Myocyte (in vitro differentiated cells): ENCODE results near the gene NCAPD3. TPM values are rescaled to one million over a fixed set of nuclear protein-coding genes. Genes with fewer than 3 reads are reported as not detected.
"Not testable (repeated sequence)": the region's sequence is repeated elsewhere in the genome, so short reads cannot be mapped to it uniquely, and the experiment has no call there.

ENCODE experiments used
- DNase-seq: peaks from one replicate; pipeline ENCODE4 v3.0.0-alpha.2; 2012; ENCODE audit warnings: low read depth
- polyA plus RNA-seq: library from polyadenylated mRNA; unstranded; fragments of >200 nt; gene quantifications from one replicate; pipeline ENCODE4 v1.2.1, GENCODE V29; 2012; ENCODE audit warnings: missing spikeins
- total RNA-seq: library from RNA; depleted of rRNA; stranded (reverse); fragments of >200 nt; gene quantifications from 2 replicates; pipeline ENCODE4 v1.2.3, GENCODE V29; 2014

Gene NCAPD3
- 13.9 and 14.0 TPM in 2 replicates for total RNA-seq
- 13.1 TPM for polyA plus RNA-seq

- peak; percentile 98 for DNase-seq
Observed at GRCh38 chr11:134223836-134224709, at the start of gene NCAPD3, which contains the start of gene VPS26B. TSS of gene NCAPD3 (minus strand) at chr11:134223967. CDS start at chr11:134223926, 41 bp downstream. TSS of gene VPS26B (plus strand) at chr11:134224671. CDS start at chr11:134225123, 452 bp downstream.

GRCh38 chr11:134273317-134273712, 49.5 kb upstream of the NCAPD3 start:
- DNase-seq, result no peak

GRCh38 chr11:134272381-134273316, 48.9 kb upstream of the NCAPD3 start:
- peak; percentile 14 for DNase-seq

GRCh38 chr11:134271978-134272377, 48.2 kb upstream of the NCAPD3 start:
- no peak for DNase-seq

DNA sequence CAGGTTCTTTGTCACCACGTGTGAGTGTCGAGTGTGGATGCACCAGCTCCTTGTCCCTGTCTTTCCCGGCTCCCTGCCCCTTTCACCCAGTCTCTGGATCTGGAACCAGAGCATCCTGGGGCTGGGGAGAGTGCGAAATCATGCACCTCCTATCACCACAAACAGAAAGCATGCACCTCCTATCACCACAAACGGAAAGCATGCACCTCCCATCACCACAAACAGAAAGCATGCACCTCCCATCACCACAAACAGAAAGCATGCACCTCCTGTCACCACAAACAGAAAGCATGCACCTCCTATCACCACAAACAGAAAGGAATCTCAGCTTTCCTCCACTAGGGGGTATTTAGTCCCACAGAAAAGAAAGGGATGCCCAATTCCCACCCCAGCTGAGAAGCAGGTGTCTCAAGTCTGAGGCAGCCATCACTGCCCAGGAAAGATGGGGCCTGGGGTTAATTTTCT, 46.5 kb upstream of the NCAPD3 start:
- peak; percentile 64 for DNase-seq

GRCh38 chr11:134267966-134268365, 44.2 kb upstream of the NCAPD3 start:
- DNase-seq, result no peak

DNA sequence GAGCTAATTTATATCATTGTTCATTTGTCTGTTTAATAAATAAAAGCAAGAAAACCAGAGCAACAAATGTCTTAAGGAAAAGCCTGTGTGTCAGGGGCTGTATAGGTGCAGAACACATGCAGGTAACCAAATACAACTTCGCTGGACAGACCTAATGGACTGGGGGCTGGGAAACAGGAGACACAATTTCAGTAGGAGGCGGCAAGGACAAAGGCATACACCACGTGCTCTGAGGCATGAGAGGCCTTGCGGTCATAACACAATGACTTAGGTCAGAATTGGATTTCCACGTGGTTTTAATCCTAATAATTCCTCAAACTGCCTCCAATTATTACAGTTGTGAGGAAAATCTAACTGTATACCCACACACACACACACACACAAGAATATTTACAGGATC, 43.7 kb upstream of the NCAPD3 start:
- no peak for DNase-seq

DNA sequence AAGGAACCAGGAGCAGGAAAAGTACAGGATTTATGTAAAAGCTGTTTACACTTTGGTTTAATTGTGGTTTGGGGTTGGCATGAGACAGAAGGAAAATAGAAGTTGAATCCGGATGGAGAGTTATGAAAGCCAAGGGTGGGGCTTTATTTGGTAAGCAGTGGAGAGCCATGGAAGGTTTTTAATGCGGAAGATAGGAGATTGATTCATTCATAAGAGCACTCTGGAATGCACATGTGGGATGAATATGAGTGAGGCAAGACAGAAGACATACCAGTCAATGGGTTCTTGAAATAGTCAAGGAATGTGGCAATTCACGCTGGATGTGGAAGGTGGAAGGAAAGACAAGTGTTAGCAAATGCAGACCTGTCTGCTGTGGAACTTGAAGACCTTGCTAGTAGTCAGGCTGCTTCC, 43.1 kb upstream of the NCAPD3 start:
- peak; percentile 67 for DNase-seq

DNA sequence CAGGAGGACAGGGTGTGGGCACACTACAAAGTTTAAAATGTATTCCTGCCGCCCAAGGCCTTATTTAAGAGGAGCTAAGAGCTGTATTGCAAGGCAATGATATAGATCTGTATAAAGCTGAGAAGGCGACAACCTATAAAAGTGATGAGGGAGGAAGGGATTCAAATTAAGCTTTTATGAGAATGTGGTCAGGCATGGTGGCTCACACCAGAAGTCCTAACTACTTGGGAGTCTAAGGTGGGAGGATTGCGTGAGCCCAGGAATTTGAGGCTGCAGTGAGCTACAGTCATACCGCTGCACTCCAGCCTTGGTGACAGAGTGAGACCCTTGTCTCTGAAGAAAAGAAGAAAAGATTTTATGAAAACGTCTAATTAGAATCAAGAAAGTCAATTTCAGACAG, 42.7 kb upstream of the NCAPD3 start:
- DNase-seq, result no peak

DNA sequence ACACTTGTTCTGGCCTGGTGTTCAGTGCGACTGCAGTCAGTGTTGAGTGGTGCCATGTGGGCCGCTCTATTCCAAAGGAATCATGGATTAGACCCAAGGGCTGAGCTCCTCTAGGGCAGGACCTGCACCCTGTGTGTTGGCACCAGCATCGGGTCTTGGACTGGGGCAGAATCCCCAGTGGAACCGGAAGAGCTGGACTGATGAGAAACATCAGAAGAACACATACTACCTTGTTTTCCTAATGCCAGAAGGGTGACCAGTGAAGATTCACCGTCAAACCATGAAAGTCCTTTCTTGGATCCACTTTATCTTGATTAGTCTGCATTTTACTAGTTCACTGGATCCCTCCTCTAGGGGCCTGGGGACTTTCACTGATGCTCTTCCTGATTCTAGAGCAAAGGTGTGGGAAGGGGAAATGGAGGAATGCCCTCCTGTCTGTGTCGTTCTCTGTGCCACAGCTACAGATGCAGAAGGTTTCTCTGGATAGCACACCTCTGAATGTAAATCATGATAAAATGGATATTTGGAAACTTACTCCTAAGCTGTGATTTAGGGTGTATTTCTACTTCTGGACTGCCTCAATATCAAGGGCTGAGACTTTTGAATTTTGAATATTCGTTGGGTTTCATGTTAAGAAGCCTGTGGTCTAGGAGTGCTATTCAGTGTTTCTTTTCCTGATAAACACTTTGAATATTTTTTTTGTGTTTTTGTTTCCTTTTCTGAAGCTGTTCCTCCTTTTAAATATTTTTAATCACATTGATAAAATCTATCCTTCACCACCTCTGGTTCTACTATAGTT, 41.4 kb upstream of the NCAPD3 start:
- DNase-seq, result no peak

- peak; percentile 96 for DNase-seq
Observed at GRCh38 chr11:134261626-134262488, 38.1 kb upstream of the NCAPD3 start.

- no peak for DNase-seq
Observed at GRCh38 chr11:134260983-134261382, 37.2 kb upstream of the NCAPD3 start.

GRCh38 chr11:134260503-134260902, 36.7 kb upstream of the NCAPD3 start:
- no peak for DNase-seq

DNA sequence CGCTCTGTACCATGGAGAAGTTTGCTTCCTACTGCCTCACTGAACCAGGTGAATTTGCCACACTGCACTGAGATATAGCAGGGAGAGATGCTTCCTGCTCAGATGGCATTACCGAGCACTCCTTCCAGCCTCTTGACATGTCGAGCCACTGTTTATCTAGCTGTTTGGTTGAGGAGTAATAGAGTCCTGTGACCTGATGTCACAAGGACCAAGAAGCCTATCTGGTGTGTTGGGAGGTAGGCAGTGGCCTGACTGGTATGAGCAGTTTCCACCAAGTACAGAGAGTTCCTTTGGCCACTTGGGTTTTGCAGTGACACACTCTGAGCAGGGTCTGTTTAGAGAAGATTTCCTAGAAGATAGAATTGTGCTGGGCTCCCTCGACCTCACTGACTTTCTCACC, 34.8 kb upstream of the NCAPD3 start:
- DNase-seq, result no peak

- DNase-seq, result no peak
Observed at GRCh38 chr11:134257101-134257500, 33.3 kb upstream of the NCAPD3 start.

DNA sequence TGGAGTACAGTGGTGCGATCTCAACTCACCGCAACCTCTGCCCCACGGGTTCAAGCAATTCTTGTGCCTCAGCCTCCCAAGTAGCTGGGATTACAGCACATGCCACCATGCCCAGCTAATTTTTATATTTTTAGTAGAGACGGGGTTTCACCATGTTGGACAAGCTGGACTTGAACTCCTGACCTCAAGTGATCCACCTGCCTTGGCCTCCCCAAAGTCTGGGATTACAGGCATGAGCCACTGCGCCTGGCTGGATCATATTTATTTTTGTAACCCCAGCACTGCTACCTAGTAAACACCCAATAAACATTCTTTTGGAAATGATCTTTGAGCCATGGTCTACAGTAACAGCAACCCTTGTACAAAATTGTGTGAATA, 31.4 kb upstream of the NCAPD3 start:
- not testable (repeated sequence) for DNase-seq

DNA sequence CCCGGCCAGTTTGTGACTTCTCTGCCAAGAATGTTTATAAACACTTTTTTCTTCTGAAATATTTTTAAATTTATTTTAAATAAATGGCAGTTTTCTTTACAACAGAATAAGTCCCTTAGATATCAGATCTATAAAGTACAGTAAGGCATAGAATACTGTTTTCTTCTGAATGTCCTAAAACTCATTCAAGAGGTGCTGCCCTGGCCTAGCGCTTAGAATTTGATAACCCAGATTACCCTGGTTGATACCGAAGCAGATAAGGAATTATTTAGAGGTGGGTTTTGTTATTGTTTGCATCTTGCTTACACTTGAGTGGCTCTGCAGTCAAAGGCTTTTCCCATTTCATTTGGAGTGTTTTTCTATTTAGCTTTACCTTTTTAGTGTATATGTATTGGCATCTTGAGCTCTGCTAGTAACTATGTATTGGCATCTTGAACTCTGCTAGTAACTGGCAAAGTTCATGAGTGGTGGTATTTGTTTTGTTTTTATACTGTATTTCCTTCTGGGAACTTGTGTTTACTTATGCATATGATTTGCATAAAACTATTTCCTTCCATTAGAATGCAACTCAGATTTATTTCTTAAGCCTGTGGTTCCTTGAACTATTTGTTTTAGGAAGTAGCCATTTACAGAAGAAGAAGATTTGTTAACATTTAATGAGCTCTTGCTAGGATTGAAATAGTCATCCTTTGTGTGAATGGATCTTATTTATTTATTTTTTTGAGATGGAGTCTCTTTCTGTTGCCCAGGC, 30.8 kb upstream of the NCAPD3 start:
- no peak for DNase-seq

- peak; percentile 98 for DNase-seq
Observed at GRCh38 chr11:134253188-134253993, 29.6 kb upstream of the NCAPD3 start, which contains the start of the genes ACAD8 and THYN1. TSS of gene ACAD8 (plus strand) at chr11:134253568. CDS start at chr11:134253601, 33 bp downstream. TSS of gene THYN1 (minus strand) at chr11:134253352. CDS start at chr11:134252882, 470 bp downstream.
